ENCODE results near the gene PGPEP1. TPM values are rescaled to one million over a fixed set of nuclear protein-coding genes. Genes with fewer than 3 reads are reported as not detected.

Gene PGPEP1
- total RNA-seq, 2 experiments from 2014 or later: 24.4 to 25.9 TPM

DNA sequence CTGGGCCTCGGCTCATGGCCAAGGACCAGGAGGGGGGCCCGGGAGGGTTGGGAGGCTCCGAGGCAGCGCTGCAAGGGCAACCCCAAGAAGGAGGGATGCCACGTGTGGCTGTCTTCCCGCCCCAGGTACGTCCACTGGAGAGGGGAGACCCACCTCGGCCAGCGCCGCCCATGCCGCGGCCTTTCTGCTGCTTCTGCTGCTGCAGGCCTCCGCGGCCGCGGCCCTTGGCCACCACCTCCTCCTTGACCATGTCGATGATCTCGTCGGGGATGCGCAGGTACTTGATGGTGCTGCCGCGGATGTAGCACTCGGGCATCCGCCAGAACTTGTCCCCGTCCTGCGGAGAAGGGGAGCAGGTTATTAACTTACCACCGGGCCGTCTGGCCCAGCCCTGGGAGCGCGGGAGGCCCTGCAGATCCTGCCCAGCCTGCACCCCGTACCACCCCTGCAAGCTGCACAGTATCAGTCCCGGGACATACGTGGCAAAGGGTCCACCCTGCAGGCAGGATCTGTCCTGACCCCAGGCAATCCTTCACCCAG is 30.8 kb upstream of the PGPEP1 start:
- Mint-ChIP-seq H3K27me3 (no peaks in the 10 kb centered on the region), H3K9me3 (no peaks in the 10 kb centered on the region), H3K4me1 (ENCODE audit: low read depth) (peaks cover 32% of the 10 kb centered on the region), H3K4me3 (no peak overlapping the region), H3K27ac (no peak overlapping the region), H3K36me3 (ENCODE audit: low read depth) (peaks cover 45% of the 10 kb centered on the region)
- ATAC-seq (ENCODE audit: poor library complexity) (no peak), DNase-seq (no peak)
- ChIA-PET CTCF (no interaction called here), POLR2A (interaction anchor here (1.0 to 13.9 kb wide), 4 partner anchors 9 to 29 kb away, joined by 3 to 761 read pairs (median 37); partner anchors contain the start of gene JUND)
- TF ChIP-seq, protein P1, sequence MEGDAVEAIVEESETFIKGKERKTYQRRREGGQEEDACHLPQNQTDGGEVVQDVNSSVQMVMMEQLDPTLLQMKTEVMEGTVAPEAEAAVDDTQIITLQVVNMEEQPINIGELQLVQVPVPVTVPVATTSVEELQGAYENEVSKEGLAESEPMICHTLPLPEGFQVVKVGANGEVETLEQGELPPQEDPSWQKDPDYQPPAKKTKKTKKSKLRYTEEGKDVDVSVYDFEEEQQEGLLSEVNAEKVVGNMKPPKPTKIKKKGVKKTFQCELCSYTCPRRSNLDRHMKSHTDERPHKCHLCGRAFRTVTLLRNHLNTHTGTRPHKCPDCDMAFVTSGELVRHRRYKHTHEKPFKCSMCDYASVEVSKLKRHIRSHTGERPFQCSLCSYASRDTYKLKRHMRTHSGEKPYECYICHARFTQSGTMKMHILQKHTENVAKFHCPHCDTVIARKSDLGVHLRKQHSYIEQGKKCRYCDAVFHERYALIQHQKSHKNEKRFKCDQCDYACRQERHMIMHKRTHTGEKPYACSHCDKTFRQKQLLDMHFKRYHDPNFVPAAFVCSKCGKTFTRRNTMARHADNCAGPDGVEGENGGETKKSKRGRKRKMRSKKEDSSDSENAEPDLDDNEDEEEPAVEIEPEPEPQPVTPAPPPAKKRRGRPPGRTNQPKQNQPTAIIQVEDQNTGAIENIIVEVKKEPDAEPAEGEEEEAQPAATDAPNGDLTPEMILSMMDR (IDR thresholded peaks at IDR 0.05): no peak
- Histone ChIP-seq H3K27ac (ENCODE audit: low read depth in 1 of 2, low read length in 2 of 2) (peak overlapping the region in 1 of 2 donors; percentile 2), H3K36me3 (ENCODE audit: insufficient read depth, low read length) (peaks cover 52% of the 10 kb centered on the region), H3K27me3 (ENCODE audit: control insufficient read depth in 1 of 2, insufficient read depth in 2 of 2, low read length in 2 of 2) (no peaks in the 10 kb centered on the region), H3K4me1 (ENCODE audit: insufficient read depth, low read length) (peaks cover 54% of the 10 kb centered on the region), H3K4me3 (ENCODE audit: low read length) (no peak overlapping the region), H3K9me3 (ENCODE audit: control insufficient read depth in 1 of 2, insufficient read depth in 1 of 2, low read length in 2 of 2) (peaks cover 0 to 6% of the 10 kb centered on the region in 2 experiments)
- intact Hi-C loops (cut with DNase I, micrococcal nuclease): no loop called here

DNA sequence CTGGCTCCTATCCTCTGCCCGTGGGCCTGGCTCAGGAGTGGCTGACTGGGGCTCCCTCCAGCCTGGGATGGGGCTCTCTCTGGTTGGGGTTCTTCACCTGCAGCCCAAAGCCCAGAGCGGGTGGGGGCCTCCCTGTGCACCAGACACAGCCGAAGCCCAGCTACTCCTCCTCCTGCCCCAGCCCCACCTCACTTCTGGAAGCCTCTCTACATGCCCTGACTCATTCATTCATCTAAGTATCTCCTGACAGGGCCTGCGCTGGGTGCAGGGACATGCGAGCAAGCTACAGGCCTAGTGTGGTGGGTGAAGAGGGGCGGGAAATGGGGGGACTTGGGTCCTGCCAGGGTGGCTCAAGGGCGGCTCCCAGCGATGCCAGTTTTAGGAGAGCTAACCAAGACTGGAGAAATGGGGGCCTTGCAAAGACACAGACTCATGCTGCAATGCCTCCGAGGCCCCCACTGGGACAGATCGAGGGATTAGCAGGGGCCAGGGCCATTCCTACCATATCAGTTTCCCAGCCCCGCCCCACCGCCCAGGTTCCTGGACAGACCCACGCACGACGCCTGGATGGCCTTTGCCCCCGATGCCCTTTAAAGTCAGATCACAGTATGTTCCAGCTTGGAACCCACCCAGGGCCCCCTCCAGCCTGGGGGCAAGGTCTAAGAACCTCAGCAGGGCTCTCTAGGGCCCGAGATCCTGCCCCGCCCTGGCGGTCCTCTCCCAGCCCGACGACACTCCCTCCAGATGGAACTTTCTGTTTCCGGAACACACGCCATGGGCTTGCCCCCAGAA is 30.1 kb upstream of the PGPEP1 start:
- Mint-ChIP-seq H3K36me3 (ENCODE audit: low read depth) (peaks cover 42% of the 10 kb centered on the region), H3K4me1 (ENCODE audit: low read depth) (peaks cover 24% of the 10 kb centered on the region), H3K9me3 (no peaks in the 10 kb centered on the region), H3K4me3 (no peak overlapping the region), H3K27ac (no peak overlapping the region), H3K27me3 (no peaks in the 10 kb centered on the region)
- H3K4me3 ChIP-seq (ENCODE audit: low read length): no peak overlapping the region
- no peak overlapping the region for H3K27ac ChIP-seq (ENCODE audit: low read depth in 1 of 2, low read length in 2 of 2)
- ATAC-seq (ENCODE audit: poor library complexity) (no peak), DNase-seq (no peak)
- intact Hi-C loops (cut with DNase I, micrococcal nuclease): no loop called here
- peaks cover 55% of the 10 kb centered on the region for H3K36me3 ChIP-seq (ENCODE audit: insufficient read depth, low read length)
- peaks cover 0 to 6% of the 10 kb centered on the region in 2 experiments for H3K9me3 ChIP-seq (ENCODE audit: control insufficient read depth in 1 of 2, insufficient read depth in 1 of 2, low read length in 2 of 2)
- ChIA-PET POLR2A (interaction anchor here (1.0 to 13.9 kb wide), 3 partner anchors 9 to 24 kb away, joined by 3 to 761 read pairs (median 4); partner anchors contain the start of genes JUND and LSM4), CTCF (no interaction called here)
- TF ChIP-seq, protein P1 (IDR thresholded peaks at IDR 0.05): no peak
- no peaks in the 10 kb centered on the region for H3K27me3 ChIP-seq (ENCODE audit: control insufficient read depth in 1 of 2, insufficient read depth in 2 of 2, low read length in 2 of 2)
- H3K4me1 ChIP-seq (ENCODE audit: insufficient read depth, low read length): peaks cover 48% of the 10 kb centered on the region

DNA sequence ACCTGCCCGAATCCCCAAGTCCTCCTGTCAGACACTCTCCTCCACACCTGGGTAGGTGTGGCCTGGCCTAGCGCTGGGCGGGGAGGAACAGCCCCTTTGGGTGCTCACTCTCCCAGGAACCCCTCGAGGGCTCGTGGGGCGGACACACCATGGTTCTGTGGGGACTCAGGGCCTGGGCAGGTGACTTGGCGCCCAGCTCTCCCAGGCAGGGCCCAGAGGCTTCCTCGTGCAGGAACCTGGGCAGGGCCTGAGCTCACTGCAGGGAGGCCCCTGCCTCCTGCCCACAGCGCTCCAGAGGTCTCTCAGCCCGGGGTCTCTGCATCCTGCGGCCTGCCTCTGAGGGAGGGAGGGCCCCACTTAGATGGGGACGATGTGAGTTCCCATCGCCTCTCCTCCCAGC is 29.4 kb upstream of the PGPEP1 start:
- Histone ChIP-seq H3K36me3 (ENCODE audit: insufficient read depth, low read length) (peaks cover 55% of the 10 kb centered on the region), H3K4me1 (ENCODE audit: insufficient read depth, low read length) (peaks cover 48% of the 10 kb centered on the region)

More for the DNA sequence above, 29.4 kb upstream of the PGPEP1 start:
- peaks cover 48% of the 10 kb centered on the region for H3K36me3 Mint-ChIP-seq (ENCODE audit: low read depth)
- no peaks in the 10 kb centered on the region for H3K9me3 Mint-ChIP-seq
- no peak overlapping the region for H3K27ac Mint-ChIP-seq
- Histone ChIP-seq H3K27ac (ENCODE audit: low read depth in 1 of 2, low read length in 2 of 2) (no peak overlapping the region), H3K27me3 (ENCODE audit: control insufficient read depth in 1 of 2, insufficient read depth in 2 of 2, low read length in 2 of 2) (no peaks in the 10 kb centered on the region), H3K9me3 (ENCODE audit: control insufficient read depth in 1 of 2, insufficient read depth in 1 of 2, low read length in 2 of 2) (peaks cover 0 to 6% of the 10 kb centered on the region in 2 experiments), H3K4me3 (ENCODE audit: low read length) (no peak overlapping the region)
- DNase-seq (no peak), ATAC-seq (ENCODE audit: poor library complexity) (no peak)
- H3K27me3 Mint-ChIP-seq: no peaks in the 10 kb centered on the region
- TF ChIP-seq, protein P1 (IDR thresholded peaks at IDR 0.05): no peak
- ChIA-PET CTCF (no interaction called here), POLR2A (interaction anchor here (1.0 to 13.9 kb wide), 2 partner anchors 12 to 25 kb away, joined by 4 to 761 read pairs; partner anchors contain the start of genes JUND and LSM4)
- intact Hi-C loops (cut with DNase I, micrococcal nuclease): no loop called here
- peaks cover 18% of the 10 kb centered on the region for H3K4me1 Mint-ChIP-seq (ENCODE audit: low read depth)
- H3K4me3 Mint-ChIP-seq: no peak overlapping the region
